PC-3 (cell line): Measurements from ENCODE around the gene BICD2. TPM values are rescaled to one million over a fixed set of nuclear protein-coding genes. Genes with fewer than 3 reads are reported as not detected.

Experiments used
- ATAC-seq: fragments of 200-7000 bp; cut with Tn5 transposase; 2 replicates; pipeline ENCODE4 v1.9.1; 2020; ENCODE audit warnings: mild to moderate bottlenecking, moderate library complexity
- BruUV-seq: library from RNA; stranded (reverse); fragments of 400-500 nt; replicated peaks from 2 replicates; lab custom pipeline; 2021; lab: Mats Ljungman, UMichigan
- CTCF ChIA-PET: fragments of 300-600 bp; sonication (Branson Sonifier 250); formaldehyde crosslinking; loops from one replicate; lab custom pipeline; 2022; ENCODE audit warnings: antibody characterized with exemption; lab: Charles Lee
- POLR2A ChIA-PET: fragments of 300-600 bp; sonication (Branson Sonifier 250); formaldehyde crosslinking; loops from one replicate; lab custom pipeline; 2022; ENCODE audit warnings: antibody characterized with exemption; ENCODE audit not compliant: unreplicated experiment; lab: Charles Lee
- DNase-seq: peaks from one replicate; pipeline ENCODE4 v3.0.0-alpha.2; 2015
- H2AFZ ChIP-seq: fragments of 300-600 bp; sonication (generic); 2 replicates; pipeline ENCODE4 v1.6.0; 2016; ENCODE audit warnings: antibody characterized with exemption, low read length
- H3F3A ChIP-seq: fragments of 300-600 bp; sonication (generic); one replicate; pipeline ENCODE4 v1.6.0; 2017; ENCODE audit warnings: antibody characterized with exemption, low read length, control low read depth, mild to moderate bottlenecking; ENCODE audit not compliant: unreplicated experiment
- H3K27ac ChIP-seq: fragments of 300-600 bp; sonication (generic); 2 replicates; pipeline ENCODE4 v1.5.1; 2016; ENCODE audit warnings: mild to moderate bottlenecking, low read length
- H3K27me3 ChIP-seq: fragments of 300-600 bp; sonication (generic); 2 replicates; pipeline ENCODE4 v1.6.1; 2016; ENCODE audit warnings: low read length, mixed read lengths
- H3K36me3 ChIP-seq: fragments of 300-600 bp; sonication (generic); 2 replicates; pipeline ENCODE4 v1.6.1; 2016; ENCODE audit warnings: low read depth, mixed run types, low read length, mixed read lengths
- H3K4me1 ChIP-seq: fragments of 300-600 bp; sonication (generic); 2 replicates; pipeline ENCODE4 v1.5.1; 2016; ENCODE audit warnings: low read length; ENCODE audit not compliant: insufficient read depth
- H3K4me2 ChIP-seq: fragments of 300-600 bp; sonication (generic); 2 replicates; pipeline ENCODE4 v1.6.0; 2016; ENCODE audit warnings: low read length
- H3K4me3 ChIP-seq: fragments of 300-600 bp; sonication (generic); 2 replicates; pipeline ENCODE4 v1.5.1; 2016; ENCODE audit warnings: mild to moderate bottlenecking, low read length, mixed read lengths
- H3K79me2 ChIP-seq: fragments of 300-600 bp; sonication (generic); 2 replicates; pipeline ENCODE4 v1.6.1; 2017; ENCODE audit warnings: low read length, mixed read lengths
- H3K9ac ChIP-seq: fragments of 300-600 bp; sonication (generic); 2 replicates; pipeline ENCODE4 v1.6.0; 2016; ENCODE audit warnings: mild to moderate bottlenecking, low read length
- H3K9me2 ChIP-seq: fragments of 300-600 bp; sonication (generic); replicated peaks from 2 replicates; pipeline ENCODE4 v1.6.1; 2016; ENCODE audit warnings: mixed run types, low read length, mixed read lengths
- H3K9me3 ChIP-seq: fragments of 300-600 bp; sonication (generic); 2 replicates; pipeline ENCODE4 v1.6.1; 2016; ENCODE audit warnings: low read length, mixed read lengths
- H4K20me1 ChIP-seq: fragments of 300-600 bp; sonication (generic); 2 replicates; pipeline ENCODE4 v1.6.1; 2016; ENCODE audit warnings: low read length, mixed read lengths
- CTCF ChIP-seq: fragments of 300-600 bp; sonication (generic); conservative IDR thresholded peaks from 2 replicates; pipeline ENCODE4 v1.5.1; 2017; ENCODE audit warnings: antibody characterized with exemption, low read depth, mild to moderate bottlenecking, low read length
- EZH2 ChIP-seq: fragments of 300-600 bp; sonication (generic); IDR thresholded peaks from one replicate; pipeline ENCODE4 v1.6.1; 2017; ENCODE audit warnings: antibody characterized with exemption, mild to moderate bottlenecking, low read length; ENCODE audit not compliant: unreplicated experiment
- EZH2phosphoT487 ChIP-seq: fragments of 300-600 bp; sonication (generic); IDR thresholded peaks from 2 replicates; pipeline ENCODE4 v1.6.1; 2018; ENCODE audit warnings: mild to moderate bottlenecking, antibody characterized with exemption, low read length, borderline replicate concordance
- intact Hi-C: fragments of 100-400 bp; cut with micrococcal nuclease; formaldehyde crosslinking; loops from 2 replicates; pipeline ENCODE4 v1.9.0; 2023
- total RNA-seq: library from RNA; depleted of rRNA; stranded (reverse); fragments of >200 nt; gene quantifications from 2 replicates; pipeline ENCODE4 v1.2.3, GENCODE V29; 2014

Gene BICD2
- total RNA-seq, 1 experiment from 2014 or later = 26.3 TPM

- Histone ChIP-seq H3K4me1 (no peaks in the 10 kb centered on the region), H3K4me2 (no peak overlapping the region), H3K27me3 (no peaks in the 10 kb centered on the region), H3K9me2 (no peaks in the 10 kb centered on the region), H3F3A (no peaks in the 10 kb centered on the region), H3K79me2 (no peaks in the 10 kb centered on the region), H3K4me3 (no peak overlapping the region), H3K27ac (no peak overlapping the region), H3K9ac (no peak overlapping the region), H4K20me1 (no peaks in the 10 kb centered on the region), H2AFZ (no peak overlapping the region), H3K36me3 (peaks cover 2% of the 10 kb centered on the region), H3K9me3 (no peaks in the 10 kb centered on the region)
- no TSS peak for BruUV-seq
- POLR2A ChIA-PET = no interaction called here
- intact Hi-C loops = loop anchor here (1.0 kb wide), 1 partner anchor 75 kb away; no protein-coding TSS in a partner anchor
- CTCF ChIA-PET = no interaction called here
- DNase-seq (no peak), ATAC-seq (no peak)
- TF ChIP-seq EZH2phosphoT487 = no peak
- TF ChIP-seq CTCF = no peak
- TF ChIP-seq EZH2 = no peak
Observed at GRCh38 chr9:92715488-92716231, 49.0 kb downstream of the BICD2 start.

- H3F3A ChIP-seq = no peaks in the 10 kb centered on the region
- H3K9me3 ChIP-seq = no peaks in the 10 kb centered on the region
- no peak overlapping the region for H3K27ac ChIP-seq
- H2AFZ ChIP-seq = no peak overlapping the region
- no peak overlapping the region for H3K4me2 ChIP-seq
- no TSS peak for BruUV-seq
- ATAC-seq = no peak
- ChIA-PET CTCF (no interaction called here), POLR2A (no interaction called here)
- H3K79me2 ChIP-seq = no peaks in the 10 kb centered on the region
- H3K9ac ChIP-seq = no peak overlapping the region
- no peaks in the 10 kb centered on the region for H4K20me1 ChIP-seq
- no peak for DNase-seq
- H3K27me3 ChIP-seq = no peaks in the 10 kb centered on the region
- peaks cover 2% of the 10 kb centered on the region for H3K36me3 ChIP-seq
- no peaks in the 10 kb centered on the region for H3K4me1 ChIP-seq
- intact Hi-C loops = no loop called here
- H3K9me2 ChIP-seq = no peaks in the 10 kb centered on the region
- TF ChIP-seq EZH2phosphoT487 (no peak), EZH2 (no peak), CTCF (no peak)
- H3K4me3 ChIP-seq = no peak overlapping the region
Observed at GRCh38 chr9:92714787-92715487, 49.7 kb downstream of the BICD2 start.

- TF ChIP-seq EZH2 = no peak
- TF ChIP-seq CTCF = no peak
- no peak for TF ChIP-seq EZH2phosphoT487
- DNase-seq (no peak), ATAC-seq (no peak)
- Histone ChIP-seq H3K36me3 (peaks cover 2% of the 10 kb centered on the region), H4K20me1 (no peaks in the 10 kb centered on the region), H3K4me1 (no peaks in the 10 kb centered on the region), H3K9me2 (no peaks in the 10 kb centered on the region), H3K79me2 (no peaks in the 10 kb centered on the region), H3K4me2 (no peak overlapping the region), H2AFZ (no peak overlapping the region), H3K27ac (no peak overlapping the region), H3F3A (no peaks in the 10 kb centered on the region), H3K9ac (no peak overlapping the region), H3K9me3 (no peaks in the 10 kb centered on the region), H3K4me3 (no peak overlapping the region), H3K27me3 (no peaks in the 10 kb centered on the region)
- intact Hi-C loops = no loop called here
- POLR2A ChIA-PET = no interaction called here
- no TSS peak for BruUV-seq
- CTCF ChIA-PET = no interaction called here
Observed at GRCh38 chr9:92714016-92714415, 50.6 kb downstream of the BICD2 start.
